SU-DHL-6 (cell line): ENCODE data around the gene HBQ1.

Experiments
- H2AFZ ChIP-seq: fragments of 200-600 bp; sonication (generic); 2 replicates; pipeline ENCODE4 v1.6.1; 2014; ENCODE audit warnings: low read depth, mild to moderate bottlenecking, moderate library complexity, mixed read lengths, antibody characterized with exemption, low read length; ENCODE audit not compliant: severe bottlenecking
- H3F3A ChIP-seq: fragments of 200-600 bp; shearing (Covaris generic); 2 replicates; pipeline ENCODE4 v1.6.0; 2016; ENCODE audit warnings: antibody characterized with exemption, mild to moderate bottlenecking; ENCODE audit not compliant: insufficient read depth
- H3K27ac ChIP-seq: fragments of 200-600 bp; sonication (generic); 2 replicates; pipeline ENCODE4 v1.5.1; 2016; ENCODE audit warnings: low read depth, mild to moderate bottlenecking, low read length, moderate library complexity, mixed read lengths
- H3K27me3 ChIP-seq: fragments of 200-600 bp; sonication (generic), shearing (Covaris generic); 2 replicates; pipeline ENCODE4 v1.6.0; 2014; ENCODE audit warnings: mild to moderate bottlenecking, low read length
- H3K36me3 ChIP-seq: fragments of 200-600 bp; sonication (generic); 2 replicates; pipeline ENCODE4 v1.6.1; 2014; ENCODE audit warnings: mild to moderate bottlenecking, low read length, mixed read lengths
- H3K4me2 ChIP-seq: fragments of 300-600, 200-600 bp; shearing (Covaris generic), sonication (generic); 2 replicates; pipeline ENCODE4 v1.6.0; 2014; ENCODE audit warnings: low read length, low read depth, mild to moderate bottlenecking; ENCODE audit not compliant: poor library complexity, severe bottlenecking
- H3K4me3 ChIP-seq: fragments of 200-600 bp; sonication (generic); 2 replicates; pipeline ENCODE4 v1.5.1; 2014; ENCODE audit warnings: antibody characterized with exemption, low read length, mild to moderate bottlenecking, mixed read lengths; ENCODE audit not compliant: insufficient read depth, poor library complexity, severe bottlenecking
- H3K79me2 ChIP-seq: fragments of 200-600 bp; sonication (generic); 2 replicates; pipeline ENCODE4 v1.6.1; 2014; ENCODE audit warnings: mild to moderate bottlenecking, low read length, moderate library complexity; ENCODE audit not compliant: insufficient read depth
- H3K9ac ChIP-seq: fragments of 200-600 bp; sonication (generic); 2 replicates; pipeline ENCODE4 v1.7.0; 2014; ENCODE audit warnings: mild to moderate bottlenecking, low read length
- H3K9me2 ChIP-seq: fragments of 200-600 bp; sonication (generic); replicated peaks from 2 replicates; pipeline ENCODE4 v1.6.1; 2014; ENCODE audit warnings: low read length; ENCODE audit not compliant: insufficient read depth
- H3K9me3 ChIP-seq: fragments of 200-600 bp; sonication (generic); 2 replicates; pipeline ENCODE4 v1.6.1; 2014; ENCODE audit warnings: low read length, mixed read lengths; ENCODE audit not compliant: insufficient read depth
- H4K20me1 ChIP-seq: fragments of 200-600 bp; sonication (generic); 2 replicates; pipeline ENCODE4 v1.6.1; 2014; ENCODE audit warnings: low read depth, mild to moderate bottlenecking, antibody characterized with exemption, low read length, moderate library complexity, mixed read lengths
- CTCF ChIP-seq: fragments of 200-600 bp; sonication (generic); IDR thresholded peaks from one replicate; pipeline ENCODE4 v1.5.1; 2017; ENCODE audit warnings: antibody characterized with exemption, mild to moderate bottlenecking, low read length, moderate library complexity; ENCODE audit not compliant: insufficient read depth, poor library complexity, severe bottlenecking
- EZH2phosphoT487 ChIP-seq: fragments of 200-600 bp; sonication (generic), shearing (Covaris generic); conservative IDR thresholded peaks from 2 replicates; pipeline ENCODE4 v1.6.1; 2018; ENCODE audit warnings: mild to moderate bottlenecking, antibody characterized with exemption, low read length, moderate library complexity, mixed read lengths

The HBQ1 gene

GRCh38 chr16:177981-178667, 2.1 kb upstream of the HBQ1 start:
- Histone ChIP-seq H3K27ac (no peak overlapping the region), H3K9me3 (no peaks in the 10 kb centered on the region), H3K36me3 (no peaks in the 10 kb centered on the region), H3K4me3 (no peak overlapping the region), H3K79me2 (no peaks in the 10 kb centered on the region), H3F3A (0 out of 2 replicates have a peak, but pooled peaks cover 3% of the 10 kb centered on the region), H3K4me2 (no peak overlapping the region), H4K20me1 (no peaks in the 10 kb centered on the region), H3K27me3 (no peaks in the 10 kb centered on the region), H3K9ac (no peak overlapping the region), H3K9me2 (no peaks in the 10 kb centered on the region), H2AFZ (no peak overlapping the region)
- no peak for TF ChIP-seq EZH2phosphoT487
- TF ChIP-seq CTCF, result no peak

- TF ChIP-seq CTCF (no peak), EZH2phosphoT487 (no peak)
- Histone ChIP-seq H2AFZ (no peak overlapping the region), H3K9ac (no peak overlapping the region), H3K27ac (no peak overlapping the region), H3K9me2 (no peaks in the 10 kb centered on the region), H4K20me1 (no peaks in the 10 kb centered on the region), H3K4me2 (no peak overlapping the region), H3F3A (0 out of 2 replicates have a peak, but pooled peaks cover 5% of the 10 kb centered on the region), H3K4me3 (no peak overlapping the region), H3K79me2 (no peaks in the 10 kb centered on the region), H3K9me3 (no peaks in the 10 kb centered on the region), H3K27me3 (no peaks in the 10 kb centered on the region), H3K36me3 (no peaks in the 10 kb centered on the region)
These were observed 1.6 kb upstream of the HBQ1 start for GRCh38 chr16:178668-179015.

GRCh38 chr16:179211-180092, 807 bp upstream of the HBQ1 start:
- Histone ChIP-seq H2AFZ (no peak overlapping the region), H3K4me2 (no peak overlapping the region), H3K9ac (no peak overlapping the region), H3K79me2 (no peaks in the 10 kb centered on the region), H3F3A (0 out of 2 replicates have a peak, but pooled peaks cover 5% of the 10 kb centered on the region), H3K9me3 (no peaks in the 10 kb centered on the region), H3K36me3 (no peaks in the 10 kb centered on the region), H3K4me3 (no peak overlapping the region), H3K27ac (no peak overlapping the region), H4K20me1 (no peaks in the 10 kb centered on the region), H3K27me3 (no peaks in the 10 kb centered on the region), H3K9me2 (no peaks in the 10 kb centered on the region)
- TF ChIP-seq EZH2phosphoT487, result no peak
- TF ChIP-seq CTCF, result no peak
